ENCODE results near the gene RTKN2.

The RTKN2 gene

GRCh38 chr10:62266147-62266546 is 2.5 kb downstream of the RTKN2 start:
- Histone ChIP-seq H3K4me3 (IDR thresholded peaks at IDR 0.05; ENCODE audit: insufficient read depth, low read depth, low read length) (no peak overlapping the region), H2AFZ (ENCODE audit: low read depth) (no peak overlapping the region), H3K36me3 (ENCODE audit: insufficient read depth) (no peaks in the 10 kb centered on the region), H3K27me3 (ENCODE audit: insufficient read depth, low read depth) (no peaks in the 10 kb centered on the region), H3K4me2 (no peak overlapping the region), H3K4me1 (ENCODE audit: low read depth, poor library complexity, severe bottlenecking) (peaks cover 45% of the 10 kb centered on the region), H3K27ac (no peak overlapping the region), H4K20me1 (ENCODE audit: insufficient read depth) (no peaks in the 10 kb centered on the region), H3K9ac (no peak overlapping the region), H3K79me2 (ENCODE audit: insufficient read depth, low read depth) (no peaks in the 10 kb centered on the region)
- no peak for TF ChIP-seq CTCF (conservative IDR thresholded peaks at IDR 0.05; ENCODE audit: low read depth, low read length)

GRCh38 chr10:62264702-62265436 is 3.8 kb downstream of the RTKN2 start:
- H2AFZ ChIP-seq (ENCODE audit: low read depth), result no peak overlapping the region
- H3K36me3 ChIP-seq (ENCODE audit: insufficient read depth), result no peaks in the 10 kb centered on the region
- H4K20me1 ChIP-seq (ENCODE audit: insufficient read depth), result no peaks in the 10 kb centered on the region
- peak; percentile 81 for TF ChIP-seq CTCF (conservative IDR thresholded peaks at IDR 0.05; ENCODE audit: low read depth, low read length)
- H3K27ac ChIP-seq, result no peak overlapping the region
- H3K4me2 ChIP-seq, result no peak overlapping the region
- no peaks in the 10 kb centered on the region for H3K27me3 ChIP-seq (ENCODE audit: insufficient read depth, low read depth)
- no peak overlapping the region for H3K9ac ChIP-seq
- no peaks in the 10 kb centered on the region for H3K79me2 ChIP-seq (ENCODE audit: insufficient read depth, low read depth)
- H3K4me3 ChIP-seq (IDR thresholded peaks at IDR 0.05; ENCODE audit: insufficient read depth, low read depth, low read length), result no peak overlapping the region
- peaks cover 45% of the 10 kb centered on the region for H3K4me1 ChIP-seq (ENCODE audit: low read depth, poor library complexity, severe bottlenecking)

- peaks cover 39% of the 10 kb centered on the region for H3K4me1 ChIP-seq (ENCODE audit: low read depth, poor library complexity, severe bottlenecking)
- H3K36me3 ChIP-seq (ENCODE audit: insufficient read depth), result no peaks in the 10 kb centered on the region
- H3K79me2 ChIP-seq (ENCODE audit: insufficient read depth, low read depth), result no peaks in the 10 kb centered on the region
- H4K20me1 ChIP-seq (ENCODE audit: insufficient read depth), result no peaks in the 10 kb centered on the region
- no peak overlapping the region for H2AFZ ChIP-seq (ENCODE audit: low read depth)
- H3K27me3 ChIP-seq (ENCODE audit: insufficient read depth, low read depth), result no peaks in the 10 kb centered on the region
- H3K4me3 ChIP-seq (IDR thresholded peaks at IDR 0.05; ENCODE audit: insufficient read depth, low read depth, low read length), result no peak overlapping the region
- H3K4me2 ChIP-seq, result no peak overlapping the region
- H3K27ac ChIP-seq, result no peak overlapping the region
- TF ChIP-seq CTCF (conservative IDR thresholded peaks at IDR 0.05; ENCODE audit: low read depth, low read length), result no peak
- no peak overlapping the region for H3K9ac ChIP-seq
Measured at GRCh38 chr10:62264126-62264525, 4.5 kb downstream of the RTKN2 start.

GRCh38 chr10:62261666-62262065 is 7.0 kb downstream of the RTKN2 start:
- Histone ChIP-seq H3K4me3 (IDR thresholded peaks at IDR 0.05; ENCODE audit: insufficient read depth, low read depth, low read length) (no peak overlapping the region), H4K20me1 (ENCODE audit: insufficient read depth) (no peaks in the 10 kb centered on the region), H3K79me2 (ENCODE audit: insufficient read depth, low read depth) (no peaks in the 10 kb centered on the region), H3K4me1 (ENCODE audit: low read depth, poor library complexity, severe bottlenecking) (peaks cover 19% of the 10 kb centered on the region), H3K9ac (no peak overlapping the region), H2AFZ (ENCODE audit: low read depth) (no peak overlapping the region), H3K4me2 (no peak overlapping the region), H3K27ac (no peak overlapping the region), H3K27me3 (ENCODE audit: insufficient read depth, low read depth) (no peaks in the 10 kb centered on the region), H3K36me3 (ENCODE audit: insufficient read depth) (no peaks in the 10 kb centered on the region)
- TF ChIP-seq CTCF (conservative IDR thresholded peaks at IDR 0.05; ENCODE audit: low read depth, low read length), result no peak

All from KMS-11 (cell line).